ENCODE results near the gene PSRC1. TPM values are rescaled to one million over a fixed set of nuclear protein-coding genes. Genes with fewer than 3 reads are reported as not detected.

Gene PSRC1
- polyA plus RNA-seq, 1 of the 3 experiments (the other 2 are of a cell fraction), result 19.4 TPM

DNA sequence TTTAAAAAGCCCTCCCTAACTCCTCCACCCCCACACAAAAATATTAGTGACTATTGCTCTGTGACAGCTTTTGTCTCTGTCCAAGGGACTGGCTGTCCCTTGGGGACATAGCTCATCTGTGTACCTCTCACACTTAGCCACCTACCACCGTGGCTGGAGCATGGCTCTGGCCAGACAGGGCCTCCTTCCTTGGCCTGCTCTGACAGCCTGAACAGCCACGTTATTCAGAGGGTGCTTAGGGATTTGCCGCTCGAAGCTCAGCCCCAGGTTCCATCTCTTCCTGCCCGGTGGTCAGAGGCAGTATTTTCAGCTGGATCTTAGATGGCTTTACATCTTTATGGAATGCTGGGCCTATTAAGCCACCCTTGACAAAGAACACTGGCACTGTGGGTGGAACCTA is 39.7 kb downstream of the PSRC1 start (continued):
- TF ChIP-seq, protein P1, sequence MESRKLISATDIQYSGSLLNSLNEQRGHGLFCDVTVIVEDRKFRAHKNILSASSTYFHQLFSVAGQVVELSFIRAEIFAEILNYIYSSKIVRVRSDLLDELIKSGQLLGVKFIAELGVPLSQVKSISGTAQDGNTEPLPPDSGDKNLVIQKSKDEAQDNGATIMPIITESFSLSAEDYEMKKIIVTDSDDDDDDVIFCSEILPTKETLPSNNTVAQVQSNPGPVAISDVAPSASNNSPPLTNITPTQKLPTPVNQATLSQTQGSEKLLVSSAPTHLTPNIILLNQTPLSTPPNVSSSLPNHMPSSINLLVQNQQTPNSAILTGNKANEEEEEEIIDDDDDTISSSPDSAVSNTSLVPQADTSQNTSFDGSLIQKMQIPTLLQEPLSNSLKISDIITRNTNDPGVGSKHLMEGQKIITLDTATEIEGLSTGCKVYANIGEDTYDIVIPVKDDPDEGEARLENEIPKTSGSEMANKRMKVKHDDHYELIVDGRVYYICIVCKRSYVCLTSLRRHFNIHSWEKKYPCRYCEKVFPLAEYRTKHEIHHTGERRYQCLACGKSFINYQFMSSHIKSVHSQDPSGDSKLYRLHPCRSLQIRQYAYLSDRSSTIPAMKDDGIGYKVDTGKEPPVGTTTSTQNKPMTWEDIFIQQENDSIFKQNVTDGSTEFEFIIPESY (IDR thresholded peaks at IDR 0.05; ENCODE audit: borderline replicate concordance, low read depth), result no peak
- TF ChIP-seq RXRA (IDR thresholded peaks at IDR 0.05; ENCODE audit: borderline replicate concordance, low read depth) (no peak), SIN3A (IDR thresholded peaks at IDR 0.05; ENCODE audit: borderline replicate concordance, low read depth, low read length) (no peak), TEAD4 (IDR thresholded peaks at IDR 0.05; ENCODE audit: borderline replicate concordance, insufficient read depth) (no peak), MXI1 (IDR thresholded peaks at IDR 0.05; ENCODE audit: low read depth, low read length) (no peak), RAD21 (IDR thresholded peaks at IDR 0.05; ENCODE audit: low read length) (no peak), TAF1 (IDR thresholded peaks at IDR 0.05; ENCODE audit: borderline replicate concordance, low read depth, low read length) (no peak), USF2 (IDR thresholded peaks at IDR 0.05; ENCODE audit: borderline replicate concordance, low read depth, low read length) (no peak), YY1 (IDR thresholded peaks at IDR 0.05; ENCODE audit: low read depth) (no peak)
- TF ChIP-seq, protein P2, sequence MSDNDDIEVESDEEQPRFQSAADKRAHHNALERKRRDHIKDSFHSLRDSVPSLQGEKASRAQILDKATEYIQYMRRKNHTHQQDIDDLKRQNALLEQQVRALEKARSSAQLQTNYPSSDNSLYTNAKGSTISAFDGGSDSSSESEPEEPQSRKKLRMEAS (IDR thresholded peaks at IDR 0.05; ENCODE audit: low read depth), result no peak

- Histone ChIP-seq H3F3A (replicated peaks; ENCODE audit: insufficient read depth) (peaks cover 8% of the 10 kb centered on the region), H3K36me3 (replicated peaks in 1 of 2; ENCODE audit: control insufficient read depth in 1 of 2, insufficient read depth in 2 of 2, low read length in 1 of 2) (peaks cover 6 to 18% of the 10 kb centered on the region in 2 experiments), H3K4me2 (no peak overlapping the region), H3K9me3 (no peaks in the 10 kb centered on the region), H3K27ac (ENCODE audit: low read depth in 2 of 2, low read length in 1 of 2) (no peak overlapping the region), H3K4me1 (ENCODE audit: control insufficient read depth in 1 of 2, insufficient read depth in 2 of 2, low read depth in 1 of 2, low read length in 1 of 2) (peaks cover 11 to 14% of the 10 kb centered on the region in 2 experiments; a peak in 2 of 4 replicates), H2AFZ (ENCODE audit: low read depth) (no peak overlapping the region), H3K79me2 (ENCODE audit: insufficient read depth) (no peaks in the 10 kb centered on the region), H3K9me2 (no peaks in the 10 kb centered on the region), H3K27me3 (ENCODE audit: insufficient read depth) (no peaks in the 10 kb centered on the region), H3K4me3 (ENCODE audit: low read depth in 2 of 2, low read length in 1 of 2) (no peak overlapping the region), H4K20me1 (ENCODE audit: insufficient read depth) (no peaks in the 10 kb centered on the region), H3K9ac (no peak overlapping the region)
- 93% methylated on average over 7 of the region's 7 CpGs for WGBS (ENCODE audit: low lambda C conversion rate)
- POLR2A ChIA-PET, result no interaction called here
- DNase-seq, result no peak
- CTCF ChIA-PET, result interaction anchor here (2.2 kb wide), 1 partner anchor 11 kb away, joined by 7 read pairs; no protein-coding TSS in a partner anchor
- TF ChIP-seq FOSL2 (IDR thresholded peaks at IDR 0.05; ENCODE audit: borderline replicate concordance, low read depth) (no peak), JUND (IDR thresholded peaks at IDR 0.05) (no peak), SMC3 (IDR thresholded peaks at IDR 0.05; ENCODE audit: low read depth, low read length) (no peak), NFIC (IDR thresholded peaks at IDR 0.05; ENCODE audit: borderline replicate concordance) (no peak), MEF2A (IDR thresholded peaks at IDR 0.05; ENCODE audit: borderline replicate concordance, low read depth) (no peak), TAF1 (IDR thresholded peaks at IDR 0.05; ENCODE audit: borderline replicate concordance, low read depth, low read length) (no peak), NRF1 (IDR thresholded peaks at IDR 0.05; ENCODE audit: low read depth, low read length) (no peak), USF2 (IDR thresholded peaks at IDR 0.05; ENCODE audit: borderline replicate concordance, low read depth, low read length) (no peak), POLR2AphosphoS5 (IDR thresholded peaks at IDR 0.05; ENCODE audit: low read depth, low read length) (no peak), RFX5 (IDR thresholded peaks at IDR 0.05; ENCODE audit: low read length) (no peak), FOXJ3 (CRISPR knock-in tag; IDR thresholded peaks at IDR 0.05) (no peak), EZH2phosphoT487 (IDR thresholded peaks at IDR 0.05; ENCODE audit: borderline replicate concordance, low read depth) (no peak)
- TF ChIP-seq, protein P3, sequence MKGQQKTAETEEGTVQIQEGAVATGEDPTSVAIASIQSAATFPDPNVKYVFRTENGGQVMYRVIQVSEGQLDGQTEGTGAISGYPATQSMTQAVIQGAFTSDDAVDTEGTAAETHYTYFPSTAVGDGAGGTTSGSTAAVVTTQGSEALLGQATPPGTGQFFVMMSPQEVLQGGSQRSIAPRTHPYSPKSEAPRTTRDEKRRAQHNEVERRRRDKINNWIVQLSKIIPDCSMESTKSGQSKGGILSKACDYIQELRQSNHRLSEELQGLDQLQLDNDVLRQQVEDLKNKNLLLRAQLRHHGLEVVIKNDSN (IDR thresholded peaks at IDR 0.05; ENCODE audit: borderline replicate concordance, low read depth), result no peak
- TF ChIP-seq, protein P4, sequence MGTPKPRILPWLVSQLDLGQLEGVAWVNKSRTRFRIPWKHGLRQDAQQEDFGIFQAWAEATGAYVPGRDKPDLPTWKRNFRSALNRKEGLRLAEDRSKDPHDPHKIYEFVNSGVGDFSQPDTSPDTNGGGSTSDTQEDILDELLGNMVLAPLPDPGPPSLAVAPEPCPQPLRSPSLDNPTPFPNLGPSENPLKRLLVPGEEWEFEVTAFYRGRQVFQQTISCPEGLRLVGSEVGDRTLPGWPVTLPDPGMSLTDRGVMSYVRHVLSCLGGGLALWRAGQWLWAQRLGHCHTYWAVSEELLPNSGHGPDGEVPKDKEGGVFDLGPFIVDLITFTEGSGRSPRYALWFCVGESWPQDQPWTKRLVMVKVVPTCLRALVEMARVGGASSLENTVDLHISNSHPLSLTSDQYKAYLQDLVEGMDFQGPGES (IDR thresholded peaks at IDR 0.05; ENCODE audit: low read depth, low read length), result no peak
- TF ChIP-seq, protein P5, sequence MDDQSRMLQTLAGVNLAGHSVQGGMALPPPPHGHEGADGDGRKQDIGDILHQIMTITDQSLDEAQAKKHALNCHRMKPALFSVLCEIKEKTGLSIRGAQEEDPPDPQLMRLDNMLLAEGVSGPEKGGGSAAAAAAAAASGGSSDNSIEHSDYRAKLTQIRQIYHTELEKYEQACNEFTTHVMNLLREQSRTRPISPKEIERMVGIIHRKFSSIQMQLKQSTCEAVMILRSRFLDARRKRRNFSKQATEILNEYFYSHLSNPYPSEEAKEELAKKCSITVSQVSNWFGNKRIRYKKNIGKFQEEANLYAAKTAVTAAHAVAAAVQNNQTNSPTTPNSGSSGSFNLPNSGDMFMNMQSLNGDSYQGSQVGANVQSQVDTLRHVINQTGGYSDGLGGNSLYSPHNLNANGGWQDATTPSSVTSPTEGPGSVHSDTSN (IDR thresholded peaks at IDR 0.05), result no peak
Observed at GRCh38 chr1:109242387-109242786, 40.6 kb downstream of the PSRC1 start.

Measured in SK-N-SH (cell line).